GM20000 (cell line): Measurements from ENCODE around the gene FAM228B.

Experiments used
- DNase-seq: peaks from one replicate; pipeline ENCODE4 v3.0.0; 2012; ENCODE audit warnings: low spot score
- TF ChIP-seq, protein P1 (sequence below): IDR thresholded peaks from 2 replicates; pipeline ENCODE4 v1.5.1; 2012; ENCODE audit warnings: mild to moderate bottlenecking, control low read depth; ENCODE audit errors: extremely low read depth, missing control alignments

FAM228B gene

DNA sequence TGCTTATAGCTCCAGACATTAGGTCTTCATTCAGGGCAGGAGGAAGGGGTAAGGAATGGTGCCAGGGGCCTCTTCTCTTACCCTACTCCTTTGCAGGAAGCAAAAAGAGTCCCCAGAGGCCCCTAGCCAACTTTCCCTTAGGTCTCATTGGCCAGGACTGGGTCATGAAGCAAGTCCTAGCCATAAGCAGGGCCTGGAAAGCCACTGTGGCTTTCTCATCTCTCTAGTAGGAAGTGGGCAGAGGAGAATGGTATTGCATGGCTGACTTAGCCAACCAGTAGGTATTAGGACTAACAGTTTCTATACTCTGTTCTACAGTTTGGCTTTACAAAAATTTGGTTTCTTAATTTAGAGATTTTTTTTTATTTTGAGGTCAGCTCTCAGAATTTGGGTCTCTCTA, 56.4 kb downstream of the FAM228B start:
- TF ChIP-seq, protein P1, sequence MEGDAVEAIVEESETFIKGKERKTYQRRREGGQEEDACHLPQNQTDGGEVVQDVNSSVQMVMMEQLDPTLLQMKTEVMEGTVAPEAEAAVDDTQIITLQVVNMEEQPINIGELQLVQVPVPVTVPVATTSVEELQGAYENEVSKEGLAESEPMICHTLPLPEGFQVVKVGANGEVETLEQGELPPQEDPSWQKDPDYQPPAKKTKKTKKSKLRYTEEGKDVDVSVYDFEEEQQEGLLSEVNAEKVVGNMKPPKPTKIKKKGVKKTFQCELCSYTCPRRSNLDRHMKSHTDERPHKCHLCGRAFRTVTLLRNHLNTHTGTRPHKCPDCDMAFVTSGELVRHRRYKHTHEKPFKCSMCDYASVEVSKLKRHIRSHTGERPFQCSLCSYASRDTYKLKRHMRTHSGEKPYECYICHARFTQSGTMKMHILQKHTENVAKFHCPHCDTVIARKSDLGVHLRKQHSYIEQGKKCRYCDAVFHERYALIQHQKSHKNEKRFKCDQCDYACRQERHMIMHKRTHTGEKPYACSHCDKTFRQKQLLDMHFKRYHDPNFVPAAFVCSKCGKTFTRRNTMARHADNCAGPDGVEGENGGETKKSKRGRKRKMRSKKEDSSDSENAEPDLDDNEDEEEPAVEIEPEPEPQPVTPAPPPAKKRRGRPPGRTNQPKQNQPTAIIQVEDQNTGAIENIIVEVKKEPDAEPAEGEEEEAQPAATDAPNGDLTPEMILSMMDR, result no peak
- DNase-seq, result no peak

DNA sequence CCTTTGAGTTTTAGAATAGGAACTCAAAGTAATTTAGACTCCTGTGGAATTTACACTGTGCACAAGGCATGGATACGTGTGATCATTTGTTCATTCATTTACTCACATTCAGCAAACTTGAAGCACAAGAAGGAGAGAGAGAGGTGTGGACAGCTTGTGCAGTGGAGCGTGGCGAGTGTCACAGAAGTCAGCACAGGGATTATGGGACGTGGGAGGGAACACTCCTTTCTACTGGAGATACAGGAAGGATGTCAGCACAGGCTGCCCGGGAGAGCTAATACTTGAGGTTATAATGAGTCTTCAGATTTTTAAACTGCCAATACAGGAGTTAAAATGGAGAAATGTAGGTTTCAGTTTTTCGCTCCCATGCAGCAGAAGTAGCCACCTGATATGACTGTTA, 58.6 kb downstream of the FAM228B start:
- no peak for DNase-seq

DNA sequence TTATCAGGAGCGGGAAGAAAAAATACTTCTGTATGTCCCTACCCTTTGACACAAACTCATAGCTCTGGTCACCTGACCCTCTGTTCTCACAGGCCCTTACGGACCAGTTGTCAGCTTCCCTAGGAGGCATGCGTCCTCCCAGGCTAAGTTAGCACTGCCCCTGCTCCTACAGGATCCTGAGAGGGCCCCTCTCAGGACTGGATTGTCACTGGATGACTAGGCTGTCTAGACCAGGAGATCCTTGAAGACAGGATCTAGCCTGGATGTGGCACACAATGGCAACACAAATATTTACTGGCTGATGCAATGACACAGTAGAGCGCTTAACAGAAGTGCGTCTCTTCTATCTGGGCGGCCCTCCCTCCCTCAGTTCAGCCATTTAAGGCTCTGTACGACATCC, 59.2 kb downstream of the FAM228B start:
- DNase-seq, result no peak
- TF ChIP-seq, protein P1, result no peak

More for the DNA sequence above, 58.6 kb downstream of the FAM228B start:
- TF ChIP-seq, protein P1, result no peak

- TF ChIP-seq, protein P1, result no peak
- DNase-seq, result no peak
Measured at GRCh38 chr2:24183366-24184069, 60.2 kb downstream of the FAM228B start.

- TF ChIP-seq, protein P1, result no peak
- no peak for DNase-seq
Measured at GRCh38 chr2:24189551-24189950, 66.3 kb downstream of the FAM228B start.

DNA sequence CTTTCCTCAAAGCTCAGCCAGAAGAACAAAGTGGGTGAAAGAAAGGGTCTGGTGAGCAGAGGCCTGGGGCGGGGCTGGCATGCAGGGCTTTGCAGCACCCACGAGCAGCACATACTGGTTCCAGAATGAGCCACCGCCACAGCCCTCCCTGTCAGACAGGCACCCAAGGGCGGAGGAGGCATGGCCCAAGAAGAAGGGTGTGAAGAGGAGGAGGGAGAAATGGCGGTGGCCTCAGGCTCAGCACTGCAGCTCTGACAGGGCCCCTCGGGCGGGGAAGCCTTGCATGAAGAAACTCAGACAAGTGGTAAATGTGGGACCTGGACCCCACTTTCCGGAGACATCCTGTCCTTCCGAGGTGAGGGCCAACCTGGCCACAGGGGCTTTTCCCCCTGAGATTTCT, 67.2 kb downstream of the FAM228B start:
- TF ChIP-seq, protein P1, result no peak
- no peak for DNase-seq

- no peak for DNase-seq
- TF ChIP-seq, protein P1, result no peak
Measured at GRCh38 chr2:24191156-24191555, 67.9 kb downstream of the FAM228B start.
